OCI-LY7 (cell line): ENCODE measurements around the gene POU4F1. TPM values are rescaled to one million over a fixed set of nuclear protein-coding genes. Genes with fewer than 3 reads are reported as not detected.

Experiments
- Bru-seq: library from RNA; stranded (reverse); fragments of 400-500 nt; gene quantifications from one replicate; lab custom pipeline; 2021; lab: Mats Ljungman, UMichigan
- BruChase-seq, 2 experiments: library from RNA; stranded (reverse); fragments of 400-500 nt; gene quantifications; one replicate each; lab custom pipeline; 2021; lab: Mats Ljungman, UMichigan
- BruUV-seq: library from RNA; stranded (reverse); fragments of 400-500 nt; replicated peaks from 2 replicates; lab custom pipeline; 2021; lab: Mats Ljungman, UMichigan
- CTCF ChIA-PET: fragments of 300-600 bp; sonication (Branson Sonifier 250); formaldehyde crosslinking; loops from one replicate; lab custom pipeline; 2022; ENCODE audit warnings: antibody characterized with exemption; ENCODE audit not compliant: unreplicated experiment; lab: Charles Lee
- POLR2A ChIA-PET: fragments of 300-600 bp; sonication (Branson Sonifier 250); formaldehyde crosslinking; loops from one replicate; lab custom pipeline; 2022; ENCODE audit warnings: antibody characterized with exemption; lab: Charles Lee
- DNase-seq: peaks from one replicate; pipeline ENCODE4 v3.0.0-alpha.2; 2015; ENCODE audit warnings: low spot score
- H2AFZ ChIP-seq: fragments of 200-600 bp; sonication (generic), shearing (Covaris generic); 2 replicates; pipeline ENCODE4 v1.6.1; 2014; ENCODE audit warnings: mild to moderate bottlenecking, antibody characterized with exemption, low read length, moderate library complexity
- H3K27ac ChIP-seq: fragments of 200-600 bp; sonication (generic); 2 replicates; pipeline ENCODE4 v1.5.1; 2014; ENCODE audit warnings: mixed run types, low read depth, mild to moderate bottlenecking, moderate library complexity, low read length, inconsistent platforms; ENCODE audit not compliant: poor library complexity, severe bottlenecking
- H3K36me3 ChIP-seq: fragments of 200-600 bp; sonication (generic); 2 replicates; pipeline ENCODE4 v1.6.1; 2014; ENCODE audit warnings: mild to moderate bottlenecking, antibody characterized with exemption, low read length, moderate library complexity, mixed read lengths; ENCODE audit not compliant: insufficient read depth
- H3K4me1 ChIP-seq: fragments of 200-600 bp; sonication (generic); 2 replicates; pipeline ENCODE4 v1.5.1; 2014; ENCODE audit warnings: mild to moderate bottlenecking, low read length; ENCODE audit not compliant: insufficient read depth, poor library complexity, severe bottlenecking
- H3K4me2 ChIP-seq: fragments of 200-600 bp; sonication (generic); 2 replicates; pipeline ENCODE4 v1.6.1; 2014; ENCODE audit warnings: mild to moderate bottlenecking, low read length
- H3K4me3 ChIP-seq: fragments of 200-600 bp; sonication (generic); 2 replicates; pipeline ENCODE4 v1.5.1; 2014; ENCODE audit warnings: mild to moderate bottlenecking, low read depth, low read length; ENCODE audit not compliant: poor library complexity, severe bottlenecking
- H3K79me2 ChIP-seq: fragments of 200-600 bp; sonication (generic); 2 replicates; pipeline ENCODE4 v1.6.1; 2016; ENCODE audit warnings: low read depth, mild to moderate bottlenecking, low read length, moderate library complexity, mixed read lengths; ENCODE audit not compliant: insufficient read depth
- H3K9me2 ChIP-seq: fragments of 200-600 bp; sonication (generic); 2 replicates; pipeline ENCODE4 v1.6.1; 2016; ENCODE audit warnings: mild to moderate bottlenecking, low read length, mixed read lengths; ENCODE audit not compliant: insufficient read depth
- H3K9me3 ChIP-seq: fragments of 200-600 bp; sonication (generic); 2 replicates; pipeline ENCODE4 v1.6.1; 2014; ENCODE audit warnings: mild to moderate bottlenecking, mixed run types, low read length, mixed read lengths
- H4K20me1 ChIP-seq: fragments of 200-600 bp; sonication (generic); 2 replicates; pipeline ENCODE4 v1.6.1; 2014; ENCODE audit warnings: mild to moderate bottlenecking, antibody characterized with exemption, low read length, moderate library complexity, mixed read lengths; ENCODE audit not compliant: insufficient read depth
- CTCF ChIP-seq: fragments of 200-600 bp; sonication (generic); conservative IDR thresholded peaks from 2 replicates; pipeline ENCODE4 v1.5.1; 2014; ENCODE audit warnings: mild to moderate bottlenecking, antibody characterized with exemption, low read length, moderate library complexity, mixed read lengths
- EZH2phosphoT487 ChIP-seq: fragments of 200-600 bp; sonication (generic); IDR thresholded peaks from 2 replicates; pipeline ENCODE4 v1.6.1; 2018; ENCODE audit warnings: low read depth, borderline replicate concordance, mild to moderate bottlenecking, mixed run types, antibody characterized with exemption, low read length, moderate library complexity, mixed read lengths
- intact Hi-C: fragments of 100-400 bp; cut with micrococcal nuclease; formaldehyde crosslinking; loops from one replicate; pipeline ENCODE4 v1.10.0; 2022; ENCODE audit not compliant: unreplicated experiment
- long read RNA-seq: library from polyadenylated mRNA; stranded (forward); transcript quantifications from one replicate; pipeline ENCODE4 v2.0.0, GENCODE V29; 2022
- total RNA-seq, 2 experiments: library from RNA; depleted of rRNA in 1 of 2; stranded (reverse); fragments of >200 nt in 1 of 2; shearing (Covaris generic) in 1 of 2; gene quantifications; 2 replicates each; pipeline ENCODE4 v1.2.3, GENCODE V29; 2014 to 2022

POU4F1 gene
- total RNA-seq (2014; rRNA removed; shearing (Covaris generic)) (6.9 and 7.3 TPM in 2 replicates), total RNA-seq (2022) (4.5 and 4.6 TPM in 2 replicates), Bru-seq, nascent RNA (percentile 55 among the genes with signal in this experiment), BruChase-seq, experiment 1, labeled RNA remaining after a 6-hour chase (percentile 64 among the genes with signal in this experiment), BruChase-seq, experiment 2, labeled RNA remaining after a 2-hour chase (percentile 76 among the genes with signal in this experiment)
- long read RNA-seq, partial matches to known transcripts: 0 of 1 reads
- long read RNA-seq, other reads (novel, unspliced or antisense): 1 of 1 reads

- POLR2A ChIA-PET: interaction anchor here (0.5 to 0.8 kb wide), 4 partner anchors 9 to 458 kb away, joined by 3 to 6 read pairs (median 4); no protein-coding TSS in a partner anchor
- BruUV-seq: no TSS peak
Observed at GRCh38 chr13:78603240-78603957, at the start of gene POU4F1. TSS of gene POU4F1 (minus strand) at chr13:78603552. CDS start at chr13:78603326, 226 bp downstream.

GRCh38 chr13:78652651-78653050 lies 49.3 kb upstream of the POU4F1 start:
- DNase-seq: no peak
- H3K4me1 ChIP-seq: peaks cover 16% of the 10 kb centered on the region
- H3K9me3 ChIP-seq: no peaks in the 10 kb centered on the region
- H3K4me3 ChIP-seq: no peak overlapping the region
- POLR2A ChIA-PET: no interaction called here
- H2AFZ ChIP-seq: no peak overlapping the region
- no peak overlapping the region for H3K4me2 ChIP-seq
- peaks cover 83% of the 10 kb centered on the region for H4K20me1 ChIP-seq
- no peak overlapping the region for H3K27ac ChIP-seq
- CTCF ChIA-PET: no interaction called here
- H3K79me2 ChIP-seq: peaks cover 100% of the 10 kb centered on the region
- intact Hi-C loops: loop anchor here (10.0 kb wide), 1 partner anchor 542 kb away; no protein-coding TSS in a partner anchor
- TF ChIP-seq CTCF: no peak
- no peak for TF ChIP-seq EZH2phosphoT487
- BruUV-seq: no TSS peak
- H3K9me2 ChIP-seq: no peaks in the 10 kb centered on the region
- H3K36me3 ChIP-seq: peaks cover 42% of the 10 kb centered on the region

More at GRCh38 chr13:78603240-78603957, at the start of gene POU4F1:
- Histone ChIP-seq H3K27ac (no peak within 1 kb of the TSS), H3K4me1 (peaks cover 34% of the 10 kb centered on the region), H3K4me3 (peak within 1 kb of the TSS; percentile 79), H3K9me2 (no peaks in the 10 kb centered on the region), H3K36me3 (no peaks in the 10 kb centered on the region), H3K79me2 (no peaks in the 10 kb centered on the region), H2AFZ (peak within 1 kb of the TSS; percentile 67), H4K20me1 (no peaks in the 10 kb centered on the region; the same call in 1 of the 2 replicates), H3K9me3 (no peaks in the 10 kb centered on the region), H3K4me2 (peak within 1 kb of the TSS; percentile 81)
- DNase-seq: peak; percentile 92
- CTCF ChIA-PET: interaction anchor here (0.6 to 0.7 kb wide), 2 partner anchors 11 to 870 kb away, joined by 3 to 8 read pairs; no protein-coding TSS in a partner anchor
- intact Hi-C loops: loop anchor here (5.0 kb wide), 1 partner anchor 54 kb away; the partner anchor contains the start of gene OBI1
- TF ChIP-seq CTCF (no peak), EZH2phosphoT487 (no peak)
